Loucy (cell line): ENCODE results near the gene ERFL.

Experiments
- H2AFZ ChIP-seq: fragments of 200-600 bp; sonication (generic); 2 replicates; pipeline ENCODE4 v1.6.0; 2016; ENCODE audit warnings: antibody characterized with exemption, mild to moderate bottlenecking, low read length, moderate library complexity
- H3F3A ChIP-seq: fragments of 200-600 bp; 2 replicates; pipeline ENCODE4 v1.6.0; 2016; ENCODE audit warnings: antibody characterized with exemption, low read depth, mild to moderate bottlenecking
- H3K27me3 ChIP-seq: fragments of 200-600 bp; sonication (generic); 2 replicates; pipeline ENCODE4 v1.6.1; 2014; ENCODE audit warnings: low read length, mild to moderate bottlenecking; ENCODE audit not compliant: insufficient read depth, poor library complexity, severe bottlenecking
- H3K36me3 ChIP-seq: fragments of 200-600 bp; sonication (generic); 2 replicates; pipeline ENCODE4 v1.6.1; 2016; ENCODE audit warnings: low read length; ENCODE audit not compliant: insufficient read depth
- H3K4me1 ChIP-seq: fragments of 200-600 bp; sonication (generic); 2 replicates; pipeline ENCODE4 v1.5.1; 2014; ENCODE audit warnings: low read length, mild to moderate bottlenecking; ENCODE audit not compliant: insufficient read depth, poor library complexity, severe bottlenecking
- H3K4me2 ChIP-seq: fragments of 200-600 bp; sonication (generic); 2 replicates; pipeline ENCODE4 v1.6.0; 2014; ENCODE audit warnings: antibody characterized with exemption, low read length, low read depth, mild to moderate bottlenecking; ENCODE audit not compliant: poor library complexity, severe bottlenecking
- H3K4me3 ChIP-seq: fragments of 200-600 bp; sonication (generic); 2 replicates; pipeline ENCODE4 v1.5.1; 2014; ENCODE audit warnings: low read length, mild to moderate bottlenecking, mixed read lengths; ENCODE audit not compliant: poor library complexity, severe bottlenecking
- H3K79me2 ChIP-seq: fragments of 200-600 bp; sonication (generic); 2 replicates; pipeline ENCODE4 v1.6.1; 2014; ENCODE audit warnings: low read length; ENCODE audit not compliant: insufficient read depth
- H3K9ac ChIP-seq: fragments of 200-600 bp; sonication (generic); 2 replicates; pipeline ENCODE4 v1.6.0; 2014; ENCODE audit warnings: mild to moderate bottlenecking, low read depth, low read length, moderate library complexity; ENCODE audit not compliant: poor library complexity, severe bottlenecking
- H3K9me2 ChIP-seq: fragments of 200-600 bp; sonication (generic); replicated peaks from 2 replicates; pipeline ENCODE4 v1.6.1; 2016; ENCODE audit warnings: low read depth, low read length, mixed read lengths
- H3K9me3 ChIP-seq: fragments of 200-600 bp; sonication (generic); 2 replicates; pipeline ENCODE4 v1.6.1; 2014; ENCODE audit warnings: mild to moderate bottlenecking, antibody characterized with exemption, low read length, low read depth; ENCODE audit not compliant: insufficient read depth
- H4K20me1 ChIP-seq: fragments of 200-600 bp; sonication (generic); 2 replicates; pipeline ENCODE4 v1.6.0; 2014; ENCODE audit warnings: antibody characterized with exemption, low read length, mild to moderate bottlenecking; ENCODE audit not compliant: insufficient read depth, poor library complexity, severe bottlenecking
- CTCF ChIP-seq: fragments of 200-600 bp; sonication (generic); conservative IDR thresholded peaks from 2 replicates; pipeline ENCODE4 v1.5.1; 2014; ENCODE audit warnings: mild to moderate bottlenecking, antibody characterized with exemption, low read length
- EZH2phosphoT487 ChIP-seq: fragments of 200-600 bp; IDR thresholded peaks from 2 replicates; pipeline ENCODE4 v1.6.1; 2018; ENCODE audit warnings: antibody characterized with exemption, mild to moderate bottlenecking, moderate library complexity, borderline replicate concordance

The ERFL gene

GRCh38 chr19:41889896-41890295, 38.4 kb downstream of the ERFL start:
- H3K9me3 ChIP-seq = no peaks in the 10 kb centered on the region
- H3K4me2 ChIP-seq = no peak overlapping the region
- H4K20me1 ChIP-seq = peaks cover 27% of the 10 kb centered on the region
- H3K4me3 ChIP-seq = no peak overlapping the region
- no peaks in the 10 kb centered on the region for H3K27me3 ChIP-seq
- H3K9ac ChIP-seq = no peak overlapping the region
- H3K79me2 ChIP-seq = peaks cover 56% of the 10 kb centered on the region
- H2AFZ ChIP-seq = no peak overlapping the region
- no peak for TF ChIP-seq CTCF
- TF ChIP-seq EZH2phosphoT487 = no peak
- no peaks in the 10 kb centered on the region for H3K9me2 ChIP-seq
- H3F3A ChIP-seq = no peaks in the 10 kb centered on the region
- H3K4me1 ChIP-seq = peaks cover 51% of the 10 kb centered on the region
- peaks cover 18% of the 10 kb centered on the region; the same call in 1 of the 2 replicates for H3K36me3 ChIP-seq

DNA sequence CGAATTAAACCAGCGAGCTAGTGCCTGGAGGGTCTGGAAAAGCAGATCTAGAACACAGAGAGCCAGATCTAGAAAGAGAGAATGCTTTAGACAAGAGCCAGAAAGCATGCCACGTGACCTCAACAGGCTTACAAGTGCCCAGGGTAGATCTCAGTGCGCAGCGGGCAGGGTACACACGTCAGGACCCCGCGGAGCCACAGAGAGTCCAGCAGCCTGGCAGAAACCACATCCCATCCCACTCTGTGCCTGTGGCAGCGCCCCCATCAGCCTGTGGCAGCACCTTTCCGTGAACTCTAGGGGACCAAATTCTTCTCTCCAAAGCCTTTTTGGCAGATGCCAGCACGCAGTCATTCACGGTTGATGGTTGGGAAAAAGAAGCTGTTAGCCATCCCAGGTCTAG, 39.3 kb downstream of the ERFL start:
- no peaks in the 10 kb centered on the region for H3K9me2 ChIP-seq
- TF ChIP-seq CTCF (no peak; the same call in 1 of the 2 replicates), EZH2phosphoT487 (no peak)
- peaks cover 63% of the 10 kb centered on the region for H3K79me2 ChIP-seq
- peaks cover 29% of the 10 kb centered on the region for H4K20me1 ChIP-seq
- H2AFZ ChIP-seq = no peak overlapping the region
- no peaks in the 10 kb centered on the region for H3K27me3 ChIP-seq
- no peak overlapping the region for H3K4me3 ChIP-seq
- H3F3A ChIP-seq = no peaks in the 10 kb centered on the region
- peaks cover 11% of the 10 kb centered on the region; the same call in 1 of the 2 replicates for H3K36me3 ChIP-seq
- H3K4me1 ChIP-seq = peaks cover 54% of the 10 kb centered on the region
- H3K9ac ChIP-seq = peak overlapping the region; percentile 77
- H3K4me2 ChIP-seq = peak overlapping the region; percentile 87
- H3K9me3 ChIP-seq = no peaks in the 10 kb centered on the region

DNA sequence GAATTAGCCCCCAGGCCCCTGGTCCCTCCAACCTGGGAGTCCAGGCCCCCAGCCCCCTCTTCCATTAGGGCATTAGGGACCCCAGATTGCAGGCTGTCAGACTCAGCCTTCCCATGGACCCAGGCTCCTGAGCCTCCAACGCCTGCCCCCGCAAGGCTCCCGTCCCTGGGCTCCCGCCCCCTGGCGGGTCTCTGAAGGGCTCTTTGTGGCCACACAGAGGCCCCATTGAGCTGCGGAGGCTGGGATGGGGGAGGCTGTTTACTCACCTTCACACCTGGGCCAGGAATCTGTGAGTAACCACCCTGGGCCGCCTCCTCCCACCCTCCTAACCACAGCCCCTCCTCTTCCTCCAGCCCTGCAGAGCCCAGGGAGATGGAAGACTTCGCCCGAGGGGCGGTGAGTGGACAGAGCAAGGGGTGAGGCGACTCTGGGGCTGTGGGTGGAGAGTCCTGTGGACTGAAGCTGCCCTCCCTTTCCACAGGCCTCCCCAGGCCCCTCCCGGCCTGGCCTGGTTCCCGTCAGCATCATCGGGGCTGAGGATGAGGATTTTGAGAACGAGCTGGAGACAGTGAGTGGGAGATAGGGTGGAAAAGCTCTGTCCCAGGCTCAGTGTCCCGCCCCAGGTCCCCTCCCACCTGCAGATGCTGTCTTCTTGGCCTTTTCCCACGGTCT, 40.4 kb downstream of the ERFL start:
- TF ChIP-seq EZH2phosphoT487 (no peak), CTCF (peak; percentile 55)
- H3K9me3 ChIP-seq = no peaks in the 10 kb centered on the region
- H3K27me3 ChIP-seq = no peaks in the 10 kb centered on the region
- no peak overlapping the region for H2AFZ ChIP-seq
- peaks cover 71% of the 10 kb centered on the region for H3K79me2 ChIP-seq
- H4K20me1 ChIP-seq = peaks cover 29% of the 10 kb centered on the region
- no peaks in the 10 kb centered on the region; the same call in 1 of the 2 replicates for H3F3A ChIP-seq
- peaks cover 11% of the 10 kb centered on the region; the same call in 1 of the 2 replicates for H3K36me3 ChIP-seq
- peaks cover 54% of the 10 kb centered on the region for H3K4me1 ChIP-seq
- H3K4me3 ChIP-seq = peak overlapping the region; percentile 74
- no peaks in the 10 kb centered on the region for H3K9me2 ChIP-seq
- H3K9ac ChIP-seq = peak overlapping the region; percentile 77
- H3K4me2 ChIP-seq = peak overlapping the region; percentile 87
